AG08396 (cell line): ENCODE results near the gene ATP10A.

ENCODE experiments used
- DNase-seq: peaks from one replicate; pipeline ENCODE4 v3.0.0; 2012; ENCODE audit warnings: low spot score, mixed read lengths

The ATP10A gene

DNA sequence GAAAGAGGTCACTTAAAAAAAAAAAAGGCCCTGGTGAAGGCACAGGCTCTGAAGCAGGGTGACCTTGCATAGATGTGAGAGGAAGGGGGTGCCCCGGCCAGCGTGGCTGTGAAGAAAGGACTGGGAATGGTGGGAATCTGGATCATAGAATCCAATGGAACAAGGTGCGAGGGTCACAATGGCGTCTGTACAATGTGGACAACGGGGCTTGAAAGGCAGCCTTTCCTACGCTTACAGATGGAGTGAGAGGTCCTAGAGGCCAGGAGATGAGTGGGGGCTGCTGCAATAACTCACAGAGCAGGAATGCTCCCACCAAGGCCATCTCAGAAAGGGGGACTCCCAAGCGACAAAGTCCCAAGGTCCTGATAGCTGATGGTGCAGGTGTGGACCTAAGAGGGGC is 162.2 kb downstream of the ATP10A start:
- no peak for DNase-seq

DNA sequence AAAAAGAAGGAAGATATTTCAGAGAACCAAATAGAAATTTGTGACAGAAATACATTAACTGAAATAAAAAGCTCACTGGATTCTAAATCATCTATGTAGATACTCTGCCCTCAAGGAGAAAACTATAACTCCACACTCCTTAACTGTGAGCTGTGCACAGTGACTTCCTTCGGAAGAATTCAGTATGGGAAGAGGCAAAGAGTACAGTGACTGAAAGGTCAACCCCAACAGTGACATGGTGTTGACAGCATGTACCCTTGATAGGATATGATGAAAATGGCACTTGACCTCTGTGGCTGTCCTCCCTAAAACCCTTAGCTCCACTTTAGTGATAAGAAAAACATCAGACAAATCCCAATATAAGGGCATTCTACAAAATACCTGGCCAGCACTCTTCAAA is 165.5 kb downstream of the ATP10A start:
- no peak for DNase-seq

DNA sequence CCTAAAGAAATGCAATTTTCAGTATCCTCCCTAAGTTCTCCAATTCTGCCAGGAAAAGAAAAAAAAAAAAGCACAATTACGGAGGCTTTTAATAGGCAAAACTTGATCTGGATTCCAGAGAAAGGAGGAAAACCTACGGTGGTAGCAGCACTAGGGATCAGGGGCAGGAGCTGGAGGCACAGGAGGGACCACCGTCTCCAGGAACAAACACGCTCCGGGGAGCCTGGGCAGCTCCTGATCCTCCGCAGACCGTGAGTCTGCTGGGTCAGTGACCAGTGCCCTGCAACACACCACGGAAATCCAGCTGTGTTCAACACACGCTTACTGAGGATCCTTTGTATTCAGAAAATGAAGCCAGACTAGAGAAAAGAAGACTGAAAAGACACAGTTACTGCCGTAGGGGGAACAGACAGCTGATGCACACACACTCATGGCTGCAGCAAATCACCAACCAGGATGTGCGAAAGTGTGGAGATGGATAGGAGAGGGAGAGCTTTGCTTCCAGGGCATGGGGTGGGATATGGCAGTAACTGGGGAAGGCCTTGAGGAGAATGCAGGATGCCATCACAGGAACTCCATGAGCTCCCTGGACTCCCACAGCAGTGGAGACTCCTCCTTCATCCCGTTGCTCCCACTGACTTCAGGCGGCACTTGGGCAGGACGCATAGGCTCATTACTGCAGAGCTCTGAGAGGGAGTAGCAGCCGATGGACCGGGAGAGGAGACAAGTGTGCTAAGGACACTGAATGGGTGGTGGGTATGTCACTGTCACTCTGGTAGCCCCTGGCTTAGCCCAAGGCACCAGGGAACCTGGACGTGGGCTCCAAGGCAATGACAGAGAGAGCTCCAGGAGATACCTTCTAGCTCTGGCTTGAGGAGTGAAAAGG is 167.0 kb downstream of the ATP10A start:
- no peak for DNase-seq

DNA sequence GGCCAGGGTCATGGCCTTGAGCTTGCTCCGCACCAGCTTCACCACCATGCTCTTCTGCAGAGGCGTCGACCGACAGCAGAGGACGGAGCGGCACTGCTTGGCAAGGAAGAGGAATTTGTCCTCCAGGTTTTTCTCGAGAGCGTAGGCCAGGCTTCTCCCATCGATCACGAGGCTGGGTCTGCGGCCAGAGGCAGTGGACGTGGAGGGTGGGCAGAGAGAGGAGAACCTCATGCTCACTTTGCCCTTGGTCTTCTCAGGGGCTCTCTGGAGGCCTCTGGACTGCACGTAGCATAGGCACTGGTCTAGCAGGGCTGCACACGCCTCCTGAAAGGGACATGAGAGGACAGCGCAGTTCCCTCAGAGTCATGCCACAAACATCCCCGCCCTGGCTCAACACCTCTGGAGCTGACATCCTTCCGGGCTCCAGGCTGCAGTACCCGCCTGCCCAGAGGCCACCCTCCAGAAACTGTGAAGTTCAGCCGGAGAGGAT is 168.3 kb downstream of the ATP10A start:
- no peak for DNase-seq

DNA sequence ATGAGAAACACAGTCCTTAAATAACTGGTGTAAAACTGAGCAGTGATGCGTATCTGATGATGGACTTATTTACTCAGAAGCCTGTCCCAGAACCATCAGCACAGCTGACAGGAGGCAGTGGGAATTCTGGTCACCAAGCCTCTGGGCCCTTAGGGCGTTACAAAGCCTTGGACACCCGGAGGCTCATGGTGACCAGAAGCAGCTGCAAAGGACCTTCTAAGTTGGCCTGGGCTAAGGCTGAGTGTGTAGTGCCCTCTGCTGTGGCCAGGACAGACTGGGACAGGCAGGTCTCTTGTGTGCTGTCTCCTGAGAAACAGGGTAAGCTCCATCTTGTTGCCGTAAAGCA is 168.9 kb downstream of the ATP10A start:
- DNase-seq = no peak

DNA sequence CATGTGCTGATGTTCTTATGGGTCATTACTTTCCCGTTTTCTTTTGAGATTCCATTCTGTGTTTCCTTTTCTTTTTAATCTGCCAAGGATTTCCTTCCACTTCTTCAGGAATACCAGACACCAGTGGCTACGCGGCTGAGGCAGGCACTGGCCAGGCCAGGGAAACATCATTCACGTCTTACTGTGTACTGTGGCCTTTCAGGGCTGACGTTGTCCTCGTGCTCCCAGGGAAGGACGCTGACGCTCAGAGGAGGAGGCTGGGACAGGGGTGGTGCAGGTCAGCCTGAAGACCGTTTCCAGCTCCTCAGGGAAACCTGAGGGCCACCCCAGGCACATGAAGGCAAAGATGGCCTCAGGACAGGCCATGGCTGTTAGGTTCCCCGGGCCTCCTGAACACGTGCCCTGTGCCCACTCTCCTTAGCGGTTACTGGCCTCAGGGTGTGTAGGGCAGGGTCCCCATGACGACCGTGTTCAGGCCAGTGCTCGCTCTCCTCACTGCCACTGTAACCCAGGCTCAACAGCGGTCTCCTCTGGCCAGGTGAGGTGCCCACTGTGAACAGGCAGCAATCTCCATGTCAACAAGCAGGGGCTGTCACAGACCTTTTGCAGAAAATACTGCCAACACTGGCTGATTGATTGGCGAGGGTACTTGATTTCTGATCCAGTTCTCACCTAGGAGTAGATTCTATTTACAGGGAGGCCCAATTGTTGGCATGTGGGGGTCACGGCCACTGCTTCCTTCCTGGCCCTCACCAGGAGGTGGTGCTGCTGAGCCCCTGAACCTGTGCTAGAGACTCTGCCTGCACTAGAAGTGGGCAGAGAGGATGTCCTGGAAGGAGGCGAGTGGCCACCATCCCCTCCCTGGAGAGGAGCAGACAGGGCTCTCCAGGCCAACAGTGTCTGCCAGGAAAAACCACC is 169.5 kb downstream of the ATP10A start:
- DNase-seq = peak; percentile 66

DNA sequence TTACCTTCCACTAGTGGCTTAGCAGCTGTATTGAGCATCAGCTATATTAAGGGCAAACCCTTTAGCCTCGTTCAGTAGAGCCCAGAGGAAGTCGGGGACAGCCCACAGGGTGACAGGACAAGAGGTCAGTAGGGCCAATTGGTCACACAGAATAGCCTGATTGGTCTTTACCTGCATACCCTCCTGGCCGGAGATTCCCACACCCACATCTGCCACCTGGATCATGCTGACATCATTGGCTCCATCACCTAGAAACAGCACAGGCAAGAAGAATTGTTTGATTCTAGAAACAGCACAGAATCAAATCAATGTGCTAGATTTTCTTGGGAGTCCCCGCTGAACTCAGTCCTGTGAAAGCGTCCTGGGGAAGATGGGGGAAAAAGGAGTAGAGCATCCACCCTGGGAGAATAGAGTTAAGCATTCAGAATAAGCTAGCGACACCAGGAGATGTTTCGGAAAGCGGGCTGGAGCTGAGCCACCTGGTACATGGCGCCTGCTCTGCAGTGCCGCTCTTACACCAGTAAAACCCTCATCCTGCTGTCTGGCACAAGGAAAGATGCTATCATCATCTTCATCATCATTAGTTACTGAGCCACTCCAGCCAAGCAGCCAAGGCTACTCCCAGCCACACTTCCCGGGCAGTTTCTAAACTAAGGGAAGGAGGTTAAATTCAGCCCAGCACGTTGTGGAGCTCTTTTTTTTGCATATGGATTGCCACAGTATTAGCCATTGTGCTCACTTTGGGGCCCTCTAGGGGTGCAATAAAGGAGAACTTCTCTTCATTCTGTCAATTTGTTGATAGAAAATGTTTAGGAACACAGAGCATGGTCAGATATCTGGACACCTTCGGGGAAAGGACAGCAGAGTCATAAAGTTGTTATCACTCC is 171.3 kb downstream of the ATP10A start:
- DNase-seq = no peak

DNA sequence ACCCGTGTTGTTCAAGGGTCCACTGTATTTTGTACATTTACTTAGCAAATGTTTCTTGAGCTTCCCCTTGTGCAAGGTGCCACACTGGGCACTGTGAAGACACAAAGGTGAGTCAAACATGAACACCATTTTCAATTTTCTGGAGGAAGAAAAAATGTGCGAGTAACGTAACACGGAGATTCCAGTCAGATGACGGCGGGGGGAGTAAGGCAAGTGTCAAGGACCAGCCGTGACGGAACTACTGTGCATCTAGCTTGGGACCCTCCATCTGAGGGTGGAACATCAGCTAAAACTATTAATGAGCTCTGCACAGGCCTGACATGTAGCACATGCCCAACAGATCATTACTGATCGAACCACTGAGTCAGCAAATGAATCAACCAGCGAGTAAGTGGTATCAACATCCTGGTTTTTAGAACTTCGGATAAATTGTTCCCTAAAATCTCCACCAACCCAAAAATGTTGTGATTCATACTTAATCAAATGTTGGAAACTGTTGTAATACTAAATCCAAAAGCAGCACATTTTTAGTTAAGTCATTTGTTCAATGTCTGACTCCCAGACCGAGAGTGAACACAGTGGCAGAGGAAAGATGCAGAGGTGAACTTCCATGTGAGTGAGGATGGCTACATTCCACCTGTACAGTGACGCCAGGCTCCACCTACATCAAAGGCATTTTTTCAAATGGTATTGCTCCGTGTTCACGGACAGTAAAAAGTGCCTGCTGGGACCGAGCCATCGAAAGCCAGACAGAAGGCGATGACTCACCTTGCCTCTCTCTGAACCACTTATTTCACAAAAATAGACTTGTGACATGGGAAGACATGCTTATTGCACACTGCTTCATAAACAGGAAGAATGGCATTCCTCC is 172.2 kb downstream of the ATP10A start:
- peak; percentile 63 for DNase-seq

DNA sequence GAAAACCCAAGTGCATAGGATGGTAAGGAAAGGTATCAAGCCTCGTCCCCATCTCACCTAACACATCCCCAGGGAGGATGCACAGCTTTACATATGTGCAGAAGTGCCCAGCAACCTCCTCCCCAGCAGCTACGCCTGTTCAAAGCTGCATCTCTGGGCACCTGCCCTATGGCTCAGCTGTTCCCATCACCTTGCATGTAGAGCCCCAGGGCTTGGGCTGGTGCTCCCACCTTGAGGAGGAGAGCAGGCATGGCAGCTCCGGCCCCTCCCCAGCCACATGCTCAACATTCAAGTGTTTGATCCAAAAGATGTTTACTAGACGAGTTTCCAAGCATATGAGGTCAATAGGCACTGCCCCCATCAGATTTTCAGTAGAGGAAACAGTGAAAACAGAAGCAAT is 173.5 kb downstream of the ATP10A start:
- DNase-seq = no peak

DNA sequence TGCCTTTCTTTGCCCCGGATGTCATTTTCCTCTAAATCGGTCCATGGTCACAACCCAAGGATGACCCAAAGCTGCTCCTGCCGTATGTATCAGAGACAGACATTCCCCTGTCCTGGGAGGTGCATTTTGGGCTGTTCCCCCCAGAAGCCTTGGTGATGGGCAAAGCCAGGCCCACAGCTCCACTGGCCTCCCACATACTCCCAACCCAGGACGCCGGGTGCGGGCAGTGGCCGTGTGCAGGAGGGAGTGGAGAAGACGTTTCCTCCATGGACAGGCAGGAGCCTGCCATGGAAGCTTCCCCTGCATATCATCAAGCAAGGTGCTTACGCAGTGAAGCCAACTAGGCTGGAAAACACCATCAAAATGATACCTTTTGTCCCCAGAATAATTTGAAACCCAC is 175.0 kb downstream of the ATP10A start:
- DNase-seq = no peak

DNA sequence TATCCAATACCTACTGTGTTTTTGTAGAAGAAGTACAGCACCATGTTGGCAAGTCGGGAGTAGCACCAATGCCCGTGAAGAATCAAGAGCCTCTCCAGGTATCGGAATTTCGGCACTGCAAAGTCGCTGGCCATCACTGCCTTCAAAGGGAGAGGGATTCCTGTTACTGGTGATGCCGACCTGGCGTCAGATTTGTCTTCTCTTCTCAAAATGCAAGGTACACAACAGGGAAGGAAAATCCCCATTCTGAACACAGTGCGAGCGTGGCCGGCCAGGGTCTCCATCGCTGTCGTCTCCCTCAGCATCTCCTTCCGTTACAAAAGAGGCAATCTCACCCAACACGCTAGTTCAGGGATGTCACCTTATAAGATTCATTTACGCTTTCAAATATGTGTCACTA is 175.4 kb downstream of the ATP10A start:
- DNase-seq = no peak

DNA sequence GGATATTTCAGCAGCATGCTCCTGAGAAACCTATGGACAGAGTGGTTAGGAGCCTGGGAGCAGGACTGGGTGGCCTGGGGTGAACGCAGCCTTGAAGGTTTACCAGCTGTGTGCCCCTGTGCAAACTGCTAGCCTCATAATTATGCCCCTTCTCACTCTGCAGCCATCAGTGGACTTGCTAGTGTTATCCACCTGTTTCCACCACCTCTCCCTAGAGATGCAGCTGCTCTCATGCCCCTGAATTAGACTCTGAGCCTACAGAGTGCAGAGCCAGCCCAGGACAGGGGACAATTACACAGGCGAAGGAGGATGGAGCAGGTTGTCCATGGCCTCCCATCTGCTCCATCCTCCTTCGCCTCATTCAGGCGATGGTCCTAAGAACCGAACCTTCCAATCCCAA is 175.9 kb downstream of the ATP10A start:
- no peak for DNase-seq

DNA sequence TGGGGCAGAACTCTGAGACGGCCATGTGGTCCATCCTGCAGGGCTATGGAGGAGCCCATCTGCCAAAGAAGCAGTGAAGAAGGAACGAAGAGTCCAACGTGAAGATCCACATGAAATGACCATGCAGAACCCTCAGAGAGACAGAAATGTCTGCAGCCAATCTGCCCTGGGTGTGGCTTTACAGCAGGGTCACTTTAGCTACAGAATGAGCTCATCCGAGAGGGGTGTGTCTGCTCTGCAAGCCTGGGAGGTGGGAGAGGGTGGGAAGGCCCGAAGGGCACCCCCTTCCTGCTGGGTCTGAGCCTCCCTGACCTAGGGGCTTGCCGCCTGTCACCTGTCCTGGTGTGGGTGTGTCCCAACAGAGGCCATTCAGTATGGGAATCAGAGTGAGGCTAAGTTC is 176.3 kb downstream of the ATP10A start:
- DNase-seq = no peak

DNA sequence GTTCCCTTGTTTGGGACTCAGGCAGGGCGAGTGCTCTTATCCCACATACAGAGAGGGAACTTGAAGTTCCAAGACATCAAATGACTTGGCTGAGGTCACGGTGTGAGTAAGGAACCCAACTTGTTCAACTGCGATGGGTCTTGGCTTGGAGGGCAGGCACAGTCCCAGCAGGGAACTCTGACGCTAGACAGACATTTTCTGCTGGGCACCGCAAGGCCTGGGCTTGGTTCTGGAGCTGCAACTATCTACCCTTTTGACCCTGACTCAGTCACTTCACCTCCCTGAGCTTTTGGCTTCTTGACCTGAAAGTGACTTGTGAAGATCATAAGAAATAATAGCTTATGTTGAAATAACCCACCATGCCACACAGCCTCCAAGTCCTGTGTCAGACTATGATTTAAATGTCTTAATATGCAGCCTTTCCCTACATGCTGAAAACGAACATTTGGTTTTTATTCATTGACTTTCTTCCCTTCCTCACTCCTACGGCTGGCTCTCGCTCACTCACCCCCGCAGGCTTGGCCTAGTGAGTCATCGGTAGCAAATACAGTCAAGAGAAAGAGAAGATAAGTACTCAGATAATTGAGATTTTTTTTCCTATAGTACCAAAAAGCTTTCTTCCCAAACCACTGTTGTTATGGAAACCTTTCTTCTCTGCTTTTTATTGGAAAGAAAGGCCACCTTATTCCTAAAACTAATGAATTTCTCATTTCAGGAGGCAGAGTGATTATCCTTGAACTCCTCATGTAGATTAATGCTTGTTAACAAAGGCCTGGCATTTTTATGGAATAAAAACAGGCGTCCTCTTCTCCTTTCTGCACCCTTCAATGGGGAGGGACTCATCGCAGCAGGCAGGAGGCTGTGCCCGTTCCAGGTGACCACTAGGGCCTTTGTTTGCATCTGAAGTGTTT is 178.4 kb downstream of the ATP10A start:
- peak; percentile 57 for DNase-seq

DNA sequence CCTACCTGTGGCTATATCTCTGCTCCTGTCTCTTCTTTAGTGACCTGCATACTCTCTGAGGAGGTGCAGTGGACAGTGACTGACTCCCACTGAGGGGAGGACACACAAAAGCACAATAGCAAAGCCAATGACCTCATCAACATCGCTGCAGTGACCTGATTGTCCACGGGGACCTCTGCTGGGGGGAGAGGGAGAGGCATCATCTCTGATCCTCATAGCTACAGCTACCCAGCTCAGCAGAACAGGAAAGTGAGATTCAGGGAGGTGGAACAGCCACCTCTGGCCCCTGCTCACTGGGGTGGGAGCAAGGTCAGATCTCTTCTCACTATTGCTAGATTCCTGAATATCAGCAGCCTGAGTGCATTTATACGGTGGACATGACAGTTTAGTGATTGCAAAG is 179.2 kb downstream of the ATP10A start:
- no peak for DNase-seq

DNA sequence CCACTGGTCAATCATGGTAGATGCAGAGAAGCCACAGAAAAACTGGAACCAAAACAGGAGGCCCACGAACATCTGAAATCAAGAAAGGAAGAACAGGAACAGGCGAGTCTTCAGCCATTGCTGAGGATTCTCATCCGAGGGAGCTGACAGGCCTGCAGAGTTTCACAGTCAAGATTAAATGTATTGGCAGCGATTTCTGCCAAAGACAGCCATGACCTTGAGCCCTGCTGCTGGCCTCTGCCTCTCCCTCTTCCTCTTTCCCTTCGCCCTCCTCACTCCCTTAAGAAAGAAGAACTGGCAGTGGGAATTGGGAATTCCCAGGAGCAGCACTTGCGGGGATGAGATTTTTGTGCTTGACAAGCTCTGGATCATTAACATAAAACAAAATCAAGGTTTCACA is 179.7 kb downstream of the ATP10A start:
- DNase-seq = no peak

DNA sequence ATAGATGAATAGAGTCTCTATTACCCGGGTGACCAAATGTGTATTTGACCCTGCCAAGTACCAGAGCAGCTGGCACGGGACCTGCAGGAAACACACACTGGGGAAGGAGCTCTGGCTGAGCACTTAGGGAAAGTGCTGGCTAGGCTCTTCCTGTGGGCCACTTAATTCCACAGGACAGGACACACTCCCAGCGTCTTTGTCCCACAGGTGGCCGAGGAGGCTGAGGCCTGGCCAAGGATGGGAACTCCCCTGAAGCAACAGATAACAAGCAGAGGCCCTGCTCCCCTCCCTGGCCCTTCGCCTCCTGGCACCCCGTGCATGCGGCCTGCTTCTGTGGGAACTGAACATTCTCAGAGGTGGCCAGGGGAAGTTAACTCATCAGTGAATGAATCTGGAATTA is 180.8 kb downstream of the ATP10A start:
- DNase-seq = no peak

DNA sequence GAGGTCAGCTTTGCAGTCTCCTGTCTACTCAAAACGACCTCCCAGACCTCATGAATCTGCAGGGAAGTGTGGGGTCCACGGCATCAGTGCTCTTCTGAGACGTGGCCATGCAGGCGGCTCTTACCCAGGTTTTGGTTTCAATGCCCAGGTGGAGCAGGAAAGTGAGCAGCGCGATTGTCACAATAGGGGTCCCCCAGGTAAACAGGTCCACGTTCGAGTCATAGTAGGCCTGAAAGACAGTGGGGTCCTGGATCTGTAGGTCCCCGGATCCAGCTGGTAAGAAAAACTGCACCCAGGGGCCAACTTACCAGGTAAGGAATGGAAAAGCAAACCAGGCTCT is 182.5 kb downstream of the ATP10A start:
- DNase-seq = no peak

DNA sequence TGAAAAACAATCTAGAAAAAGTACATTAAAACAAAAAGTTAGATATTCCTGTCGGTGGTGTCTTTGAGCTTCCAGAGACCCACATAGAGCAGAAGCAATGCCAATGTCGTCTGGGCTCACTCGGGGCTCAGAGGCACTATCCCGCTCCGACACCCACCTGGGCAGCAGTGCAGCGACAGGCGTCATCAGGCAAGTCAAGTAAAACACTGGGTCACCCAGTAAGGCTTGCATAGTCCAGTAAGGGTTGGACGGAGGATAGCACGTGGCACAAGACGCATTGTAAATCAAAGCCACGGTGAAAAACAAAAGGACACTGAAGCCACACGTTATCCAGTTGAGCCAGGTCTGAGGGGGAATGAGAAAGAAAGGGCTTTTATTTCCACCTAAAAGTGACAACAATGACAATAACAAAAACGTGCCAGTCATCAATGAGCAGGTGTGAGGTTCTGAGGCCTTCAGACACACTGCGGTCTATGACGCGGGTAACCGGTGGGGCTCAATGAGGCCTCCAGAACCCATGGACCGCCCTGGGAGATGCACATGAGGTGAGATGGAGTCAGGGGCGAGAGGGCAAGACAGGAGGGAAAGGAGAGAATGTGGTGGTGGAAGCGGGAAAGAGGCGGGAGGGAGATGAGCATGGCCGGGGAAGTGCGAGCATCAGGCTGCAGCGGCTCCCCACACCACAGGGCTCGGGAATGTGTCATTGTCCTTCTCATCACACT is 183.0 kb downstream of the ATP10A start:
- DNase-seq = no peak
